Activated naive CD4-positive, alpha-beta T cell treated with Interleukin-2 at 50 U/mL for 16 hours (primary cell): Measurements from ENCODE around the gene MTHFR.

ENCODE experiments used
- DNase-seq: peaks from one replicate; pipeline ENCODE4 v3.0.0-alpha.2; 2020

The MTHFR gene

DNA sequence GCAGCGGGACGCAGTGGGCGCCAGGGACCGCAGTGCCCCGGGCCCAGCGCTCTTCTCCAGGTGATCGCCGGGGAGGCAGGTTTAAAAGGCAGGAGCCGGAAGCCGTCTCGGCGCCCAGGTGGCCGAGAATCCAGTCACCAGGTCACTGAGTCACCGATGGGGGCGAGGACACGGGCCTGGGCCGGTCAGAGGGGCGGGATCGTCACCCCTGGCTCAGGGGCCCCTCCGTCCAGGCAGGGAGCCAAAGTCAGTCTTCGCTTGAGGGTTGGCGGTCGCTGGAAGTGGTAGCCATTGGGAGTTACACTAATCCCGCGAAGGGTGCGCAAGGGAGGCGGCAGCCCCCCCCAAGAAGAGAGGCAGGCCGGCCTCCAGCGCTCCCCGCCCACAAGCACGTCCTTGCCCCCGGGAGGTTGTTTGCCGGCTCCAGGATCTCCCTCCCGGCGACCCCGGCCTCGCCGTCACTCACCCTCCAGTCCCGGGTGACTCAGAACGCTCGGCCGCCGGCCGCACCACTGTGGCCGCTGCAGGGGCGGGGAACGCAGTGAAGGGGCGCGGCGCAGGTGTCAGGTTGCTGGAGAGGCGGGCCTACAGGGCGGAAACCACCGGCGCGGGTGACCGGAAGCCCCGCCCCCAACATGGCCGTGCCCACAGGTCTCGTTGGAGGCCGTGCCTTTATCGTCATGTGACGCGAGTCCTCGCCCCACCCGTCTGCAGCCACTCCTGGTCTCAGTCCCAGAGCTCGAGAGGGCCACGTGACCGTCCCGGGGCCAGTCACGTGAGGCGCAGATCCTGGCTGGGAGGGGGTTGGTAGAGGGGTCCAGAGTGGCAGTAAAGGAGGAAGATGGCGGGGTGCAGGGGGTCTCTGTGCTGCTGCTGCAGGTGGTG, at the start of gene MTHFR, which contains the start of gene CLCN6:
MTHFR (minus strand) TSS at position 543 of the 885 bp plus-strand sequence. CDS start 2,848 bp downstream, outside the sequence.
CLCN6 (plus strand) TSS at position 770 of the 885 bp plus-strand sequence; CDS start at position 842, 72 bp downstream.
- DNase-seq = peak; percentile 99

DNA sequence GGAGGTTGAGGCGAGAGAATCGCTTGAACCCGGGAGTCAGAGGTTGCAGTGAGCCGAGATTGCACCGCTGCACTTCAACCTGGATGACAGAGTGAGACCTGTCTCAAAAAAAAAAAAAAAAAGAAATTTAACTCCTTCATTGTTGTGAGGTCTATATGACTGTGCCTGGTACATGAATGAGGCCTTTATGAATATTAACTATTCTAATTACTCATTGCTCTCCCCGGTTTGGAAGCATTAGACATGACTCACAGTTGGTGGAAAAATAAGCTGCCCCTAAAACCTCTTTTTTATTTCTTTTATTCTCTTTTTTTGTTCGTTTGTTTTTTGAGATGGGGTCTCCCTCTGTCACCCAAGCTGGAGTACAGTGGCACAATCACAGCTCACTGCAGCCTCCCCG, 49.7 kb upstream of the MTHFR start:
- DNase-seq = no peak

DNA sequence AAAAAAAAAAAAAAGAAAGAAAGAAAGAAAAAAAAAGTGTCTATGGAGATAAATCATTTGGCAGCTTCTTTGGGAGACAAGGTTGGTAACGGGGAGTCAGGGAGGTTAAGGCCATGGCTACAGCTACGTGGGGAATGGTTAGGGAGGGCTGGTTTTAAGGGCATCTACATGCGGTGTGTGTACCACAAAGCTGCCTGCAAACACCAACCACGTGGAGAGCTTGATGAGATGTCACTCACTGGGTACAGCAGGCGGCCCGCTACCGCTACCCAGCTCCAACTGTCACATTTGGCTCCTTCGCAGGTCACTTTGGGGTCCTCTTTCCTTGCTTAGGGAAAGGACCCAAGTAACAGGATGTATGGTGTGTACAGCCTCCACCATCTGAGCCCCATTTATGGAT, 48.8 kb upstream of the MTHFR start:
- no peak for DNase-seq

DNA sequence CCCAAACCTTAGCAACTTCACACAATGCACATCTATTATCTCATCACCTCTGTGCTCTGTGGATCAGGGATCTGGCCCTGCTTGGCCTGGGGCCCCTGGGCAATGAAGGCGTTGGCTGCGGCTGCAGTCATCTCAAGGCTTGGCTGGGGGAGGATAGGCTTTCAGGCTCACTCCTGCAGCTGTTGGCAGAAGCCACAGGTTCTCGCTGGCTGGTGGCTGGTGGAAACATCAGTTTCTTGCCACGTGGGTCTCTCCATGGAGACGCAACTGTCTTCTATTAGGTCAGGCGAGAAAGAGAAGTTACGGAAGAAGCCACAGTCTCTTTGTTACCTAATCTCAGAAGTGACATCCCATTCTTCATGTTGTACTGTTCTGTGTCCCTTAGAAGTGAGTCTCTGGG, 45.4 kb upstream of the MTHFR start:
- DNase-seq = no peak

DNA sequence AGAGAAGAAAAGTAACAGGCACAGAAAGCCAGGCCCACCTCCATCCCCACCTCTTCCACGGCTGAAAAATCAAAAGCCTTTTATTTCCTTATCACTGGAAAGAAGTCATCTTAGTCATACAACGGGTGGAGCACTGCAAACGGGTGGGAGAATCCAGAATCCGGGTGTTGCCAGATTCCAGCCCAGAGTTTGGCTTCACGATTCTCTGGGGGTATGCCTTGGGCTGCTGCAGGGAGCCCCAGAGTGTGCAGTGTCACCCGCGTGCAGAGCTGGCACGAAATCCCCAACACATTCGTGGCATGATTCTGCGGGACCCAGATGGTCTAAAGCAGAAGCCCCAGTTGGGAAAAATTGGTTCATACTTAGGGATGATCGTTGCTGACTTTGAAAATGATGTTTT, 44.4 kb upstream of the MTHFR start:
- DNase-seq = no peak

DNA sequence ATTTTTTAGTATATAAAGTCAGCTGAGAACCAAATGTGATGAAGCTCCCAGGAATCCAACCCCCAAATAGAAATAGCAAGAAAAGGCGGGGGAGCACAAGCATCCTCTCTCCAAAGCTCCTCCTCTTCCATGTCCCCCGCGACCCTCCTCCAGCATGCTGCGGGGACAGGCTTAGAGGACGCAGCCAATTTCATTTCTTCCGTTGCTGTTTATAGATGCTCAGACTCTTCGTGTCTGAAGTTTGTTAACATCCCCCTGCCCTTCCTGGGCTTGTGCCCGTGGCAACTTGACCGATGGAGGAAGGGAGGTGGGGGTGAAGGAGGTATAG, 42.6 kb upstream of the MTHFR start:
- no peak for DNase-seq

DNA sequence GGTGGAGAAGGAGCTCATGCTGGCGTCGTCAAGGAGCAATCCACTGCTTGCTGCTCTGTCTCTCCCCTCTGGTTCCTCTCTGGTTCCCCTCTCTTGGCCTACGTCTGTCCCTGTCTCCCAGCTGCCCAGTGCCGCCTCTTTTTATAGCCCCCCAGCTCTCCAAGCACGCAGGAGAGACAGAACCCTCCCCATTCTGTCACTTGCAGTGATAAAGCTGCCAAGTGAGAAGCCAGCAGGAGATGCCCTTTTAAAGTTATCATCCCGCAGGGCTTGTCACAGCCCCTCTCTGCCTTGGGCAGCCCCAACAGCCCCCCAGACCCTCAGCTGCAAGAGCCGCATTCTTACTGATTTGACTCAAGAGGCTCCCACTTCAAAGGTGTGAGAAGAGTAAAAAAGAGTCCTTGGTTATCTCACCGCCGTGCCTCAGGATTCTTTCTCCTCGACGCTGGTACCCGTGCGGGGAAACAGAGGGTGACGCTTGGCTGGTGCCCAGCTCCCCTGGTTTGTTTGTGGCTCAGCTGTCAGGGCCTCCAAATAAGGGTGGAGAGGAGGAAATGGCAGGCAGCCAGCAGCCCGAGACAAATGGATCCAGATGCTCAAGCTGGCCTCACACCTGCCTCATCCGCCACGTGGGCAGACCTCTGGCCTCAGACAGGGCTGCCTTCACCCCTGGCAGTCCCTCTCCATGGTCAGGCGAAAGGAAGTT, 42.1 kb upstream of the MTHFR start, which contains the start of gene NPPA:
NPPA (minus strand) TSS at position 117 of the 706 bp plus-strand sequence; CDS start at position 18, 99 bp downstream.
- DNase-seq = no peak

DNA sequence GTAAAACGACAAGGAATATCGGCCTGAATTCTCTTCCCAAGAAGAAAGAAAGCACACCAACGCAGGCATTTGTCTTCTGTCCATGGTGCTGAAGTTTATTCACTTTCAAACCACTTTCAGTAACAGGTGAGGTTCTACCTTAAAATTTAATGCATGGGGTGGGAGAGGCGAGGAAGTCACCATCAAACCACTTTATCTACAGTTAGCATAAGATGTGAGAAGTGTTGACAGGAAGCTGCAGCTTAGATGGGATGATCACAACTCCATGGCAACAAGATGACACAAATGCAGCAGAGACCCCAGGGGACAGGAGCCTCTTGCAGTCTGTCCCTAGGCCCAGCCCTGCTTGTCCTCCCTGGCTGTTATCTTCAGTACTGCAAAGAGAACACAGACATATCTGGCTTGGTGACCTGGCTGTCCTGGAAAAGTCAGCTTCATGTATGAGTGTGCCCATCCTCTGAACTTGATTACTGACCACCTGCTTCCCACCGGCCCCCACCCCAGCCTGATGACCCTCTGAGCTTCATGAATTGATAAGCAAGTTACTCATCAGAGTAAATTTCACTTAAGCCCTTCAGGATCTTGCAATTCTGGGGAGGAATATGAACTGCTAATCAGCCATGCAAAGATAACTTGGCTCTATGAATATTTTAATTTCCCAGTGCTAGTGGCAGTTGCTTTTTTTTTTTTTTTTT, 40.0 kb upstream of the MTHFR start:
- DNase-seq = no peak

DNA sequence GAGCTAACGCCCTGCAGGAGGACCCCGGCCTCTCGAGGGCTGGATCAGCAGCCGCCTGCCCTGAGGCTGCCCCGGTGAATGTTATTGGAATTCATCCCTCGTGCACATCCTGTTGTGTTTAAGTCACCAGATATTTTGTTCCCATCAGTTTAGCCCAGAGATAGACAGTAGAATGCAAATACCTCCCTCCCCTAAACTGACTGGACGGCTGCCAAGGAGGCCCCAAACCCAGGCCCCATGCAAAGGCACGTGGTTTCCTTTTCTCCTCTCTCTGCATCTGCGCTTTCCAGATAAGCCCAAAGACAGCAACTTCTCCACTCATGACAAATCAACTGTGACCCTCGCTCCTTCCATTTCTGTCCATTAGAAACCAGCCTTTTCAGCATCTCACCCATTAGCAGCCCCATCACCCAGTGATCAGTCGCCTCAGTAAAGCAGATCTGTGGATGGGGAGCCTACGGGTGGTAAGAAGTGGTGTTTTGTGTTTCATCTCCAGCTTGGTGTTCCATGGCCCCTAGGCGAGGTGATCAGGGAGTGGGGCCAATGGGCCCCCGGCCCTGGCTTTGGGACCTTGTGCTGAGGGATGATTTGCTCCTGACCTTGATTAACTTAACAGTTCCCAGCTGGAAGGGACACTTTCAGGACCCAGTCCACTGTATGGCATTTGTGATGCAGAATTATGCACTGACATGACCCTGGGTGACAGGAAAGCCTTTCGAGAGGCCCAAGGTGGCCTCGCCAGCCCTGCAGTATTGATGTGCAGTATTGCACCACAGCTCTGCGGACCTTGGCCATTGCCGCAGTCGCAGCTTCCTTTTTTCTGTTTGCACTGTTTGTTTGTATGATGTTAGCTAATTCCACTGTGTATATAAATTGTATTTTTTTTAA, 36.6 kb upstream of the MTHFR start:
- no peak for DNase-seq

DNA sequence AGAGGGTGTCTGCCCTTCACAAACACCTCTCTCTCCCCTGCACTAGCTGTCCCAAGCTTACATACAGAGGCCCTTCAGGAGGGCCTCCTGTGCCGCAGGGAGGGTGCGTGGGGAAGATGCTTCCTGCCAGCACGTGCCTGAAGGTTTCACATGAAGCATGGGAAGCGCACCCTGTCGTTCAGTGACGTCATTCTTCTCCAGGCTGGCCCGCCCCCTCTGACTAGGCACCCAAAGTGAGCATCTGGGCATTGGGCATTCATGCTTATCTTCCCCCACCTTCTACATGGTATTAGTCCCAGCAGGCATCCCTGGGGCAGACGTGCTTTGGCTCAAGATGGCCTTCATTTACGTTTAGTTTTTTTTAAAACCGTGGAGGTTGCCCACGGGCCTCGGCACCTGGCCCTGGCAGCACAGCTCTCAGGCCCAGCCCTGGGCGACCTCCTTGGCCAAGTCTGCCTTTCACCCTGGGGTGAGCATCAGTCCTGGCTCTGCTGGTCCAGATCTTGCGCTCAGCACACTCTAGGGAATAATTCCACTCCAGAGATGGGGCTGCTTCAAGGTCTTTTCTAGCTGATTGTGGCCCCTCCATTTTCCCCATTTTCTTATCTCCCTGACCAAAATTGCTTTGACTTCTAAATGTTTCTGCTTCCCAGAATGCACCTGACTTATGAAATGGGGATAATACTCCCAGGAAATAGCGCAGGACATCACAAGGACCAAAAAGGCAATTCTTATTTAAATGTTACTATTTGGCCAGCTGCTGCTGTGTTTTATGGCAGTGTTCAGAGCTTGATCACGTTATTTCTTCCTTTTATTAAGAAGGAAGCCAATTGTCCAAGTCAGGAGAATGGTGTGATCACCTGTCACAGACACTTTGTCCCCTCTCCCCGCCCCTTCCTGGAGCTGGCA, 35.7 kb upstream of the MTHFR start:
- DNase-seq = no peak

DNA sequence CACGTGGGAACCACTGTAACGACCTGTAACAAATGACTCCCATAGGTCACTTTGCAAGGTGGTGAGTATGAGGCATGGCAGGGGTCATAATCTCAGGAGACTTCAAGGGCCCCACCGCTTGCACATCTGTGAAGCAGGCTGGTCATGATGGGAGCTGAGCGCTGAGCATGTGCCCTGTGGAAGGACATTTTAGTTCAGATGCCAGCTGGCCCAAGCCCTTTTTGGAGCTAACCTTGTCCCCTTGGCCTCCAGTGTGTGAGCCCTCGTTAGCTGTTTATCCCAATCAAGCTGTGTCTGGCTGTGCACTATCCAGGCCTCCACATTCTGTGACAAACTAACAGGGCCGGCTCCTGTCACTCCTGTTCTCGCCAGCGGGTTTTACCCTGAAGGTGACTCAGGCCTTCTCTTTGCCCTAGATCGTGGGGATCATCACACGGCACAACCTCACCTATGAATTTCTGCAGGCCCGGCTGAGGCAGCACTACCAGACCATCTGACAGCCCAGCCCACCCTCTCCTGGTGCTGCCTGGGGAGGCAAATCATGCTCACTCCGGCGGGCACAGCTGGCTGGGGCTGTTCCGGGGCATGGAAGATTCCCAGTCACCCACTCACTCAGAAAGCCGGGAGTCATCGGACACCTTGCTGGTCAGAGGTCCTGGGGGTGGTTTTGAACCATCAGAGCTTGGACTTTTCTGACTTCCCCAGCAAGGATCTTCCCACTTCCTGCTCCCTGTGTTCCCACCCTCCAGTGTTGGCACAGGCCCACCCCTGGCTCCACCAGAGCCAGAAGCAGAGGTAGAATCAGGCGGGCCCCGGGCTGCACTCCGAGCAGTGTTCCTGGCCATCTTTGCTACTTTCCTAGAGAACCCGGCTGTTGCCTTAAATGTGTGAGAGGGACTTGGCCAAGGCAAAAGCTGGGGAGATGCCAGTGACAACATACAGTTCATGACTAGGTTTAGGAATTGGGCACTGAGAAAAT, 34.3 kb upstream of the MTHFR start:
- DNase-seq = no peak

DNA sequence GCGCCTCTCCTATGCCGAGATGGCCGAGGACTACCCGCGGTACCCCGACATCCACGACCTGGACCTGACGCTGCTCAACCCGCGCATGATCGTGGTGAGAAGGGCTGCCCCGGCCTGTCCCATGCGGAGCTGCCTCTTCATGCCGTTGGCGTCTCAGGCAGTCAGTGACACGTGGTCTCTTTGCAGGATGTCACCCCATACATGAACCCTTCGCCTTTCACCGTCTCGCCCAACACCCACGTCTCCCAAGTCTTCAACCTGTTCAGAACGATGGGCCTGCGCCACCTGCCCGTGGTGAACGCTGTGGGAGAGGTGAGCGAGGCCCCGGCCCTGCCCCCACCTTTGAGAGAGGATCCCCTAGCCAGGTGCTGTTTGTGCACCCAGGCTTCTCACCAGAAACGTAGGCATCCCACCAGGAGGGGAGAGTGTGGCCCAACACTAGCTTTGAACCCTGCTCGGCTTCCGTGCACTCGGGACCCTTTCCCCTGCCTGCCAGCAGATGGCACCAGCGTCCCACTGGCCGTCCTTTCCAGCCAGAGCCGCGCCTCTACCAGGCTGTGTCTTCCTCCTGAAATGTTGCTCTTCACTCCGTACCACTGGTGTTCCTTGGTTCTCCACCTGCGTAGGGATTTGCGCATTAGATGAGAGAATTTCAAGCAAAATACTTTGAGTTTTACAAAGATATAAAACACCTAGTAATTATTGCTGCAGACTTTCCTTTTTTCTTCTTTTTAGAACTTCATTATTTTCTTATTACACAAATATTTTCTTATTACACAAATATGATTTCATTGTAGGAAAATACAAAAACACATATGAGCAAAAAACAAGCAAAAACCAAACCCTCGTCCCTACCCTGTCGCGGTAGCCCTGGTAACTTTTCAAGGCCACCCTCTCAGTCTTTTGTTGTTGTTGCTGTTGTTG, 32.8 kb upstream of the MTHFR start:
- peak; percentile 74 for DNase-seq

DNA sequence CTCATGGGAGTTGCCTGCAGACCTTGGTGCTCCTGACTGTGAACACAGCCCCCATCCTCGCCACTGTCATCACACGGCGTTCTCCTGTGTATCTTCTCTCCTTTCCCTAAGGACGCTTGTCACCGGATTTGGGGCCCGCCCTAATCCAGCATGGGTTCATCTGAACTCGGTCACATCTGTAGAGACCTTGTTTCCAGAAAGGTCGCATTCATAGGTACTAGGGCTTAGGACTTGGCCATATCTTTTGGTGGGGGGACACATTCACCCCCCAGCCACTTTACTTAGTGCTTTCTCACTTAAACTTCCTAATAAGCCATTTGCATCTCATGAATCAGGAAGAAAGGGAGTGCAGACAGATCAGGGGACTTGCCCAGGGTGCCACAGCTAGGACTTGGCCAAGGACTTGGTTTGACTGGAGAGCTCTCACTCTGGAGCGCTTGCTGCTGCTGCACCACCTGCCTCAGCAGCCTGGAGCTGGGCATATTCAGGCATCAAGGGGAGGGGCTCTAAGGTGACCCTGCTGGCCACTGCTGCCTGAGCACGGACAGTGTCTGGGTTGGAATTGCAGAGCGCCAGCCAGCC, 32.1 kb upstream of the MTHFR start:
- DNase-seq = no peak

DNA sequence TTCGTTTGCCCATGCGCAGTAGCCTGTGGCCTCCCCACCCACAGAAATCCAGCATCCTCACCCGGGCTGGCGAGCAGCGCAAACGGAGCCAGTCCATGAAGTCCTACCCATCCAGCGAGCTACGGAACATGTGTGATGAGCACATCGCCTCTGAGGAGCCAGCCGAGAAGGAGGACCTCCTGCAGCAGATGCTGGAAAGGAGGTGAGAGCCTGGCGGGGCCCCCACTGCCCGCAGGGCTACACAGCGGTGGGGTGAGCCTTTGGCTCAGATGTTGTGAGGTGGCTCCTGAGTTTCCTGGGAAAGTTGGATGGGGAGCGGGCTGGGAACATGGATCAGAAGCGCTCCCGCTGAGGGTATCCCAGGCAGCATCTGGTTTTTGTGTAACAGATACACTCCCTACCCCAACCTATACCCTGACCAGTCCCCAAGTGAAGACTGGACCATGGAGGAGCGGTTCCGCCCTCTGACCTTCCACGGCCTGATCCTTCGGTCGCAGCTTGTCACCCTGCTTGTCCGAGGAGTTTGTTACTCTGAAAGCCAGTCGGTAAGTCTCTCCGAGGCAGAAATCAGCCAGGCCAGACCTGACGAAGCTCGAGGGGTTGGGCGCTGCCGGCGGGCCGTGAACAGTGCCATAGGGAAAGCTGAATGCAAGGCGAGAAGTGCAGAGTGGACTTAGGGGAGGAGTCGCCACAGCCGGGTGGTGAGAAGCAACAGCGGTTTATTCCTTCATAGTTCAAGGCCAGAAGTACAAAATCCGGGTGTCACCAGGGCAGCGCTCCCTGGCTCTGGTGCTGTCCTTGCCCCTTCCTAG, 31.4 kb upstream of the MTHFR start:
- DNase-seq = no peak

DNA sequence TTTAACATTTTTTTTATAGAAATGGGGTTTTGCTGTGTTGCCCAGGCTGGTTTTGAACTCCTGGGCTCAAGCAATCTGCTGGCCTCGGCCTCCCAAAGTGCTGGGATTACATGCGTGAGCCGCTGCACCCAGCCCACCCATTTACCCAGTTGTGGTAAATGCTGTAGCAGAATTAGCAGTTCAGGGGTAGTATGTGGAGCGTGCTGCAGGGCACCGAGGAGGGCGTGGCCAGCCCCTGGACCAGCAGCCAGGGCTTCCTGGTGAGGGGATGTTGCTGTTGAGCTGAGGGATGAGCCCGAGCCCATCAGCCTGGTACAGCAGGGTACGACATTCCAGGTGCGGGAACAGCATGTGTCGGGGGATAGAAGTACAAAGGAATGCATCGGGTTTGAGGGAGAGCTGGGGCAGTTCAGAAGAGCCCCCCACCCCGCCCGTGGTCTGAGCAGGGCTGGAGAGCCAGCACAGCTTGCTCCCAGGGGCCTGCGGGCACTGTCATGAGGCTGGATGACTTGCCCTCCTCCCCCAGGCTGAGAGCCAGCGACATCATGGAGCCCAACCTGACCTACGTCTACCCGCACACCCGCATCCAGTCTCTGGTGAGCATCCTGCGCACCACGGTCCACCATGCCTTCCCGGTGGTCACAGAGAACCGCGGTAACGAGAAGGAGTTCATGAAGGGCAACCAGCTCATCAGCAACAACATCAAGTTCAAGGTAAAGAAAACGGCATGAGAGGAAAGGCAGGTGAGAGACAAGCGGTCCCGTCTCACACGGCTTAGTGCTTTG, 29.9 kb upstream of the MTHFR start:
- DNase-seq = no peak

DNA sequence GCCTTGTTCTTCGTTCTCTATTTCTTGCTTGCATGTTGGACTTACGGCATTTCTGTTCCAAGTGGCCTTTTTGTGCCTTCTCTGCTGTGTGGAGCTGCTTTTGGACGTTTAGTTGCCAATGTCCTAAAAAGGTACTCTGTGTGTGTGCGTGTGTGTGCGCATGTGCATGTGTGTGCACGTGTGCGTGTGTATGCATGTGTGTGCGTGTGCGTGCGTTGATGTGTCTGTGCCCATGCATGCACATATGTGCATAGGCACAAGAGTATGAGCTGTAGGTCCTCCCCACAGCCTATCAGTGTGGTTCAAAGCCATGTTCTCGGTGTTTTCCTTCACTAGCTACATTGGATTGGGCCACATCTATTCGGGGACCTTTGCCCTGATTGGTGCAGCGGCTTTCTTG, 28.1 kb upstream of the MTHFR start:
- no peak for DNase-seq

DNA sequence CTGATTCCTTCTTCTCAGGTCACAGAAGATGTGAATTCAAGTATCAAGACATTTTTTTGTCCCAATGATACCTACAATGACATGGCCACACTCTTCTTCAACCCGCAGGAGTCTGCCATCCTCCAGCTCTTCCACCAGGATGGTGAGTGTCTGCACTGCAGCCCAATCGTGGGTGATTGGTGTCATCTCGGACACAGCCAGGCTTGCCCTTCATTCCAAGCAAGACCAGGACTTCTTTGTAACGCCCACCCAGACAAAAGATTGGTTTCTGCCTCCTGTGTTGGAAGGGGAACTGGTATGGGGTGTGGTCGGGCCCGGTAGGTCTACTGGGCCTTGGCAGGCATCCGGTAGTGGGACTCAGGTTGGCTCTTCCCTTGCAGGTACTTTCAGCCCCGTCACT, 27.7 kb upstream of the MTHFR start:
- DNase-seq = no peak
